Prostate gland (tissue), 2 donors: ENCODE measurements around the gene MATN1.

Experiments
- POLR2A ChIP-seq: fragments of 450-650 bp; IDR thresholded peaks from one replicate; pipeline ENCODE4 v1.6.1; 2016; ENCODE audit warnings: antibody characterized with exemption, mild to moderate bottlenecking
- TF ChIP-seq, protein P1 (sequence below), 4 experiments: fragments of 200-600 bp in 2 of 4; fragments of 450-650 bp in 2 of 4; sonication (generic) in 2 of 4; IDR thresholded peaks; 1 replicate in 3 of 4; 2 replicates in 1 of 4; pipeline ENCODE4 v1.5.1; 2016 to 2019; ENCODE audit warnings: antibody characterized with exemption in 4 of 4, mild to moderate bottlenecking in 2 of 4, moderate library complexity in 2 of 4

DNA sequence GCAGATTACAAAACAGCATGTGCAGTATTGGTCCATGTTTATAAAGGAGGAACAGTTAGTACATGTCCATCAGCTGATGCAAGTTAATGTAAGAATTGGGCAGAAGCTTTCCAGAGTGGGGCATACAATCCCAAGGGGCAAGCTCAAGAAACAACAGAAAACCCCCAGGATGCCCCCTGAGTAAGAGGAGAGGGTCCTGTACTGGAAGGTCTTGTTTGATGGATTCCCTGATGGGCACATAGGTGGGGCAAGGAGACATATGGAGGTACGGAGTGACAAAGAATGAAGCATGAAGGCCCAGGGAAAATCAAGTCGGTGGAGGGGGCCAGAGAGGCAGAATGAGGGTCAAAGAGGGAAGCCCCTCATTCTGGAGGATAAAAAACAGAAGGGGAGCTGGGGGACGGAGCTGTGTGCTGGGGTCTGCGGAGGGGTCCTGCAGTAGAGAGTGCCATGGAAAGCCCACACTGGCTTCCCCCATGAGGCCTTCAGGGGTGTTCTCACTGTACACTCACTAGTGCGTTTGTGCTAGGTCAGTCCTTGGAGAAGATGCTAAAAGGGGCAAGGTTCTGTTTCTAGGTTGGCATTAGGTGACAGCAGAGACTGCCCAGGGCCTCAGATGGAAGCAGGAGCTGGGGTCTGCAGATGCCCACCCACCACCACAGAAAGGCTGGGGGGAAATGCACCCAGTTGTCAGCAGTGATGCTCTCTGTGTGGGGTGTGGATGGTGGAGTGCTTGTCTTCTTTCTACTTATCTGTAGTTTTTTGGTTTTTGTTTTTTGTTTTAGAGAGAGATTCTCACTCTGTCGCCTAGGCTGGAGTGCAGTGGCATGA, 12.5 kb upstream of the MATN1 start:
- TF ChIP-seq, protein P1, sequence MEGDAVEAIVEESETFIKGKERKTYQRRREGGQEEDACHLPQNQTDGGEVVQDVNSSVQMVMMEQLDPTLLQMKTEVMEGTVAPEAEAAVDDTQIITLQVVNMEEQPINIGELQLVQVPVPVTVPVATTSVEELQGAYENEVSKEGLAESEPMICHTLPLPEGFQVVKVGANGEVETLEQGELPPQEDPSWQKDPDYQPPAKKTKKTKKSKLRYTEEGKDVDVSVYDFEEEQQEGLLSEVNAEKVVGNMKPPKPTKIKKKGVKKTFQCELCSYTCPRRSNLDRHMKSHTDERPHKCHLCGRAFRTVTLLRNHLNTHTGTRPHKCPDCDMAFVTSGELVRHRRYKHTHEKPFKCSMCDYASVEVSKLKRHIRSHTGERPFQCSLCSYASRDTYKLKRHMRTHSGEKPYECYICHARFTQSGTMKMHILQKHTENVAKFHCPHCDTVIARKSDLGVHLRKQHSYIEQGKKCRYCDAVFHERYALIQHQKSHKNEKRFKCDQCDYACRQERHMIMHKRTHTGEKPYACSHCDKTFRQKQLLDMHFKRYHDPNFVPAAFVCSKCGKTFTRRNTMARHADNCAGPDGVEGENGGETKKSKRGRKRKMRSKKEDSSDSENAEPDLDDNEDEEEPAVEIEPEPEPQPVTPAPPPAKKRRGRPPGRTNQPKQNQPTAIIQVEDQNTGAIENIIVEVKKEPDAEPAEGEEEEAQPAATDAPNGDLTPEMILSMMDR (IDR thresholded peaks at IDR 0.05) = no peak
- no peak for TF ChIP-seq POLR2A
